Measurements from ENCODE around the gene UNCX. TPM values are rescaled to one million over a fixed set of nuclear protein-coding genes. Genes with fewer than 3 reads are reported as not detected.

Gene UNCX
- total RNA-seq, 1 experiment from 2014 or later = not detected

DNA sequence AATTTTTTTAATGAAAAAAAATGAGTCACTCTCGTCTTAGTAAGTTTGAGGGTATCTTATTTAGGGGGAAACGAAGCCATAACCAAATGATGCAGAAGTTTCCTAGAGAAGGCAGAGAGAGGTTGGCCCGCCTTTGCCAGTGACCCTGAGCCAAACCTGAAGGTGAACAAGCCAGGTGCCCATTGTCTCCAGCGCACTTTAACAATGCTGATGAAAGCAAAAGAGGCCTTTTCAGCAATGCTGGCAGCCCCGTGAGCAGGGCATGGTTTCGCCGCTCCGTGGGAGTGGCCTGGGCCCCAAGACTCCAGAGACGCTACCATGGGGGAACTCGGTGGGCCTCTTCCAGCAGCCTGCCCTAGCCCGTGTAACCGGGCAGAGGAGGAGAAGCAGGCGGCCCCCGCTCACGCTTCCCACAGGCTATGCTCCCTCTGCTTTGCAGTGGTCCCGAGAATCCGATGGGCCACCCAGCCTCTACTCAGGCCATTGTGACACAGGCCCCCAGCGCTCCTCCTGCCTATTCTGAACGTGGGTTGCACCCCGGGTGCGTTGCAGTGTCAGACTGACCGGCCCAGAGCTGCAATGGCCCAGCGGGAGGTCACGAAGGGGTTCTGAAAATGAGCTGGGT, 14.0 kb upstream of the UNCX start:
- no peak for DNase-seq (ENCODE audit: low spot score)

DNA sequence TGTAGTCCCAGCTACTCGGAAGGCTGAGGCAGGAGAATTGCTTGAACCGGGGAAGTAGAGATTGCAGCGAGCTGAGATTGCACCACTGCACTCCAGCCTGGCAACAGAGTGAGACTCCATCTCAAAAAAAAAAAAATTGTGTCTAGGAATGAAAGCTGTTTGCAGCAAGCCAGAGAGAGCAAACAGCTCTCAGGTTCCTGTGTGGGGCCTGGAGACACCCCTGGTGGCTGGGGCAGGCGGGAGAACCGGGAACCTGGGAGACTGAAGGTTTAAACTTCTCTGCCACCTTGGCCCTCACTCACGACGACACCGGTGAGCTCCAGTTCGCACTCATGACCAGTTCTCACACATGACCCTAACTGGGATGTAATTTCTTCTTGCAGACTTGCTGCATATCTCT, 13.2 kb upstream of the UNCX start:
- DNase-seq (ENCODE audit: low spot score) = no peak

DNA sequence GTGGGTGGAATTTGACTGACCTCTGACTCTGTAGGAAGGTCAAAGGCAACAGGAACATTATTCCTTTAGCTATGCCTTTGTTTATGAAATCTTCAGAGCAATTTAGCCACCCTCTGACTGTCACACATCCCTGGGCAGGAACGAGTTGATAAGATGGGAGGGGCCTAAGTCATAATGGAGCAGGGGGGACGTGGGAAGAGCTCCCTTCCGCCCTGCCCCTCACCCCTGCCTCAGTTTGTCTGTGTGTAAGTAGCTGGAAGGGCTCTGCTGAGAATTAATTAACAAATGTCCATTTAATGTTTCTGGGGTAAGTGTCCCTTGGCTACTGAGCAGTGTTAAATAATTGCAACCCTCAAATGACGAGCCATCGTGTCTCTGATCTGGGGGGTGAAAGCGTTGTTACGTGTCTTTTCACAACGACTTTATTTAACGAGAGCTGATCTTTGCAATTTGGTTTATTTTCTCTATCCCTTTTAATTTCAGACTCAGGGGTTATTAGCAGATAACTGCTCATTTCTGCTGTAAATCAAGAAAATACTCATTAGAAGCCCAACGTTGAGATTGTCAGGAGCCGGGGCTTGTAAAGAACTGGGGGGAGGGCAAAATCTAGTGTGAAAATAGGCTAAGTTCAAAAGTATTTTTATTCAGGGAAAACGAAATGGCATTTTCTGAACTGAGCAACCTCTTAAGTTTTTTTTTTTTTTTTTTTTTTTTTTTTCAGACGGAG, 12.5 kb upstream of the UNCX start:
- DNase-seq (ENCODE audit: low spot score) = no peak

DNA sequence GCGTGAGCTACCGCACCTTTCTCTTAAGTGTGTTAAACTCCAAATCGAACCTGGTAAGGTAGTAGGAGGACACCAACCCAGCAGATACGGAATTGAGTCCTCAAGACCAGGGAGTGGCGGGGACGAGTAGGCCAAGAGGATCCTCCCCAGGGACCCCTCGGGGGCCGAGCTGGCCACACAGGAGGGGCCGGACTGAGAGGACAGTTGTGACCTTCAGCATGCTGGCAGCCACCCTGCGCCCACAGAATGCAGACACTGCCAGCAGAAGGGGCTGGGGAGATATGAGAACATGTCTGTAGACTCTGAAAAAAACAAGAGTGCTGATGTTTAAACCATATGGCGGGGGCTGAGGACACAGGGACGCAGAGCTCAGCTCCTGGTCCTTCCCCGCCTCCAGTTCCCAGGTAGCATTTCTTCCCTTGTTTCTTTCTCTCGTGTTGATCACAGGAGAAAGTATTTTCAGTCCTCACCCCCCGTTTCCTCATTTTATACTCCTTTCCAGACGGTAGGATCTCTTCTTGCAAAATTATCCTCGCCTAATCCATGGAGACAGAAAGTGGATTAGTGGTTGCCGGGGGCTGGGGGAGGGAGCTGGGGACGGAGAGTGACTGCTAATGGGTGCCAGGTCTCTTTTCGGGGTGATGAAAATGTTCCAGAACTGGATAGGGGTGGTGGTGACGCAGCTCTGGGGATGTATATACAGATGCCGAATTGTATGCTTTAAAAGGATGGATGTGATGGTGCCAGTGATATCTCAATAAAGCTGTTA, 11.5 kb upstream of the UNCX start:
- no peak for DNase-seq (ENCODE audit: low spot score)

GRCh38 chr7:1223196-1223981, 9.3 kb upstream of the UNCX start:
- peak; percentile 45 for DNase-seq (ENCODE audit: low spot score)

DNA sequence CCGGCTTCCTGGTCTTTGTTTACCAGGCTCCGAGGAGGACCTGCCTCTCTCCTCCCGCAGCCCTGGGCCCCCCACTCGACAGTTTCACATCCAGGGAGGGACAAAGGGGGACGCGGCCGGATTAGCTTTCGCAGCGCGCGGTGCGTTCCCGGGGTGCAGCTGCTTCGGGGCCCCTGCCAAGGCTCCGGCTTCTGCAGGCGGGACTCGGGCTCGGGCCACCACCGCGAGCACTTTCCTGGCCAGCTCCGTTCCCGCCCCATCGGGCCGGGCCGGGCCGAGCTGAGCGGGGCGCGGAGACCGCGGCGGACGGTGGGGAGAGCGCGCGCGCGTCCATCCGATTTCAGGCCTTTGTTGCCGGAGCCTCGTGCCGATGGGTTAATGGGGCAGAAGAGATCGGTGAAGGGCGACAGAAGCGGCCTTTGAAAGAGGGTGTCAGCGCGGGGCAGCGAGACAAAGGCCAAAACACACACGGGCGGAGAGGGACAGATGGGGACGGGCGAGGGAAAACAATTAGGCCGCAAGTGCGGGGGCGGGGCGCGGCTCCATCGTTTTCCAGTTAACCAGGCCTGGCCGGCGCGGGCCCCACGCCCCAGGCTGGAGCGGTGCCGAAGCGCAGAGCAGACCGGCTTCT, 8.5 kb upstream of the UNCX start:
- no peak for DNase-seq (ENCODE audit: low spot score)

GRCh38 chr7:1225030-1225429, 7.6 kb upstream of the UNCX start:
- no peak for DNase-seq (ENCODE audit: low spot score)

GRCh38 chr7:1225441-1226185, 7.1 kb upstream of the UNCX start:
- DNase-seq (ENCODE audit: low spot score) = no peak

GRCh38 chr7:1226186-1226901, 6.3 kb upstream of the UNCX start:
- DNase-seq (ENCODE audit: low spot score) = no peak

DNA sequence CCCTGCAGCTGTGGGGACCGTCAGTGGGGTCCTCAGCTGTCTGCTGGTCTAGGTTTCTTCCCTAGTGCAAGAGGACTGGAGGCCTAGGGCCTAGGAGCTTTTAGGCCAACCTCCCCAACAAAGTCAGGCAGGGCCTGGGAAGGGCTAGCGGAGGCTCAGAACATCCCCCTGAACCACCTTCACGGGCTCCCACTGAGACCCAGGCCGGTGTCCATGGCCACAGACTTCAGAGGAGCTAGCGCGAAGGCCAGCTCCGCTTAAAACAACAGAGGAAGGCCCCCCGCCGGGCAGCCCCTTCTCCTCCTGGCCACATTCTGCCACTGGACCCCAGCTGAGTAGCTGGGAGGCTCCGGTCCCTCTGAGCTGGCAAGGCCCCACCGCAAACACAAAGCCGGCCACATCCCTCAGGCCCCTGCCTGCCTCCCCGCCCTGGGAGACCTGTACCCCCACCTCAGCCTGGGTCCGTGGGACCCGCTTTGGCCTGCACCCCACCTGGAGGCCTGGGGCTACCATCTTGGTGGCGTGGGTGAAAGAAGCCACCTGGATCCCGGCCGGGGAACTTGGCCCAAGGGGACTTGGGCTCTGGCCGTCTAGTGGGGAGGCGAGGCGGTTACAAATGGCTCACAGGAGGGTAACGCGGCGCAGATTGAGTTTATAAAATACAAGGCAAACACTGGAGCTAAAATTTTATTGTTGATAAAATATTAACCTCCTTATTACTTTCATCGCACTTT, 5.4 kb upstream of the UNCX start:
- DNase-seq (ENCODE audit: low spot score) = no peak

DNA sequence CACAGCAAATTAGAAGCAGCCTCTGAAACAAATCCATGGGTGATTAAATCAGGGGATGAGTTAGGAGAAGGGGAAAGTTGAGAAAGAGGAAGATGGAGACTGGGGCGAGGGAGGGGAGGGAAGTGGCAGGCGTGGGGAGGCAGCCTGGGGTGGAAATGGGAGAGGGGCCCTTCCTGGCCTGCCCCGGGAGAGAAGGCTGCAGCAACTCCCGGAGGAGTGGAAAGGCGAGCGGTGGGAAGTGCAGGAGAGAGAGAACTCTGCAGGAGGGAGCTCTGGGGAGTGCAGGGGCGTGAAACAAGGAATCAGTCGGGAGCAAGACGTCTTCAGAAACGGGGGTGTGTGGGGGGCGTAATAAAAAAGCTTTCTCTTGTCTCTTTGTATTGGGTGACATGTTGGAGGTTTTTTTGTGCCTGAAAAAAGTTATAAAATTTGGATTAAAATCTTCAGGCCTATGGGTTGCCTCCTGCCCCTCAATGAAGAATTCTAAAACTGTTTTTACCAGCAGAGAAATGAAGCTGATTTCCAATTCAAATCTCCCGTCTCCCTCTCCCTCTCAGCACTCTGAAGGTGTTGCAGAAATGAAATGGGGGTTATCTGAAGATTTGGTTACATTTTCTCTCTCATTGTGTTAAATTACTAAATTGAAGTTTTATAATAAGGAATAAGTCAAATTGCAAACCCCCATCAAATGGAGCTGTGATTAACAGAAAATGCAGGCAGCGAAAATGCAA, 4.7 kb upstream of the UNCX start:
- DNase-seq (ENCODE audit: low spot score) = no peak

DNA sequence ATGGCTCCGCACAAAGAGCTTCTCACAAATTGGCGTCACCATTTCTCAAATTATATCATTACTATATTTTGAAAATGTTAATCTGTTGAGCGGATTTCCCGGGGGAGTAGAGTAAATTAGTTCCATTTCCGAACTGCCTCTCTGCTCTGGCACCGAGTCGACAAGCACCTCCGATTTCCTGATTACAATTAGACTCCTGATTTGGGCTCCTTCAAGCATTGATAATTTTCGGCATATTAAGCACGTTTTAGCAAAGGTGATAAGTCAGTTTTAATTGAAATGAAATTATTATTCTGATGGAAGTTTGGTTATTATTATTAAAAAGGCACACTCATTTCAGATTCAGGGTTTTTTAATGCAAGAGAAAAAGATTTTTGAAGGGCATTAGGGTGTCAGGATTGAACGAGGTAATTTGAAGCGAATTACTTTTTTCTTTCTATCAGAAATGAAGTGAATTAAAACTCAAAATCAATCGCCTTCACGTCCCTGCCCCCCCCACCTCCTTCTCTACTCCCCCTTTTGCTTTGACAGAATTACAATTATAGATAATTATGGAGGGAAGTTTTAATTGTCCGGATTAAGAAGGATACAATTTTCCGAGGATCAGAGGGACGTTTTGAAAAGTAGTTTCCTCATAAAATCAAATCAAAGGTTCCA, 4.0 kb upstream of the UNCX start:
- DNase-seq (ENCODE audit: low spot score) = no peak

- no peak for DNase-seq (ENCODE audit: low spot score)
Observed at GRCh38 chr7:1229202-1229947, 3.3 kb upstream of the UNCX start.

GRCh38 chr7:1229956-1230355, 2.7 kb upstream of the UNCX start:
- no peak for DNase-seq (ENCODE audit: low spot score)

- DNase-seq (ENCODE audit: low spot score) = no peak
Observed at GRCh38 chr7:1230411-1231213, 2.1 kb upstream of the UNCX start.
